ENCODE data around the gene TGOLN2. TPM values are rescaled to one million over a fixed set of nuclear protein-coding genes. Genes with fewer than 3 reads are reported as not detected.

The TGOLN2 gene
- total RNA-seq, 1 donor from 2014 or later = 30.6 TPM

- DNase-seq (ENCODE audit: low spot score in 2 of 2) = no peak
- no peak for FAIRE-seq
These were observed 15.4 kb downstream of the TGOLN2 start for GRCh38 chr2:85312404-85312803.

DNA sequence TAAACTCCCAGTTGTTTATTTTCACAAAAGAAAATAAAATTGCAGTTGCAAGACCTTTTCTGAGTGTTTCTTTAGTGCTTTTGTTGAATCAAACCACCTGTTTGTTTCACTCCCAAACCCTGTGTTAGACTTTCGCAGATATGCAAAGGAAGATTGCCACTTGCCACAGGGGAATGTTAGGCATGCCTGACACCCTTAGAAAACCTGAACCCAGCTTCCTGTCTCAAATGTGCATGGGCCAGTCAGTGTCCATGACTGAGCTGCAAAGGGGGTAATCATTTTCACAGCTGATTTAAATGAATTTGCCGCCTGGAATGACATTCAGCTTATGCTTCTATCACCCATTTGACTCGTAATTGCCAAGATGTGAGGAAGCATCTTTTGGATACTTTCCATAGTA, 17.5 kb downstream of the TGOLN2 start:
- FAIRE-seq = no peak
- no peak for DNase-seq (ENCODE audit: low spot score in 2 of 2)

DNA sequence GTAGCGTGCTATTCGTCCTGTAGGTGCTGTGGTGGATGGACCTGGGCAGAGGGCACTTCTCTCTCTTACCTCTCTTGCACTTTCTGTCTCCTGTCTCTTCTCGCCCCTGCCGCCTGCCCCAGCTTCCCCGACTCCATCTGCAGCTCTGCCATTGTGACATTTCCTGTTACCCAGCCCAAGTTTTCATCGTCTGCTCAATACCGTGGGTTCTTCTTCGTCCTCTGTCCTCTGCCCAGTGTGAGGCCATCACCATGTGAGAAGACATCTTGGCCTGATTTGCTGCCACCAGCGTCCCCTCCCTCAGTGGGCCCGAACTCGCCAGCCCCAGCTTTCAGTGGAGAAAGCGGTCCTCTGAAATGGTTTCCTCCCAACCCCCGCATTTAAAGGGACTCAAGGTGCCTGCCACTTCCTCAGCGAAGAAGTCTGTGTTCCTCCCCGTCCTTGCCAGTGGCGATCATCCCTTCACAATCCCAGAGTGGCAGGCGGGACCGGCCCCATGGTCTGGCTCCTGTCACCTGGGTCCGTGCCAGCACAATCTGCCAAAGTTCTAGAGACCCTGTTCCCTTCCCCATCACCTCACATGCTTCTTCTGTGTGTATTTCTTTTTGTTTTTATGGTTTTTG, 18.0 kb downstream of the TGOLN2 start:
- no peak for DNase-seq (ENCODE audit: low spot score in 2 of 2)

GRCh38 chr2:85308896-85309555, 18.8 kb downstream of the TGOLN2 start:
- no peak for DNase-seq (ENCODE audit: low spot score in 2 of 2)
- no peak for FAIRE-seq

More for the DNA sequence above, 18.0 kb downstream of the TGOLN2 start:
- FAIRE-seq = no peak

GRCh38 chr2:85308201-85308600, 19.6 kb downstream of the TGOLN2 start:
- DNase-seq (ENCODE audit: low spot score in 2 of 2) (no peak), FAIRE-seq (no peak)

GRCh38 chr2:85307527-85307897, 20.3 kb downstream of the TGOLN2 start:
- FAIRE-seq (no peak), DNase-seq (ENCODE audit: low spot score in 2 of 2) (no peak)

- FAIRE-seq (no peak), DNase-seq (ENCODE audit: low spot score in 2 of 2) (no peak)
These were observed 23.8 kb downstream of the TGOLN2 start for GRCh38 chr2:85303780-85304531.

- no peak for FAIRE-seq
- peak in 1 of 2 donors; percentile 39 for DNase-seq (ENCODE audit: low spot score in 2 of 2)
These were observed 25.7 kb downstream of the TGOLN2 start for GRCh38 chr2:85302121-85302520.

DNA sequence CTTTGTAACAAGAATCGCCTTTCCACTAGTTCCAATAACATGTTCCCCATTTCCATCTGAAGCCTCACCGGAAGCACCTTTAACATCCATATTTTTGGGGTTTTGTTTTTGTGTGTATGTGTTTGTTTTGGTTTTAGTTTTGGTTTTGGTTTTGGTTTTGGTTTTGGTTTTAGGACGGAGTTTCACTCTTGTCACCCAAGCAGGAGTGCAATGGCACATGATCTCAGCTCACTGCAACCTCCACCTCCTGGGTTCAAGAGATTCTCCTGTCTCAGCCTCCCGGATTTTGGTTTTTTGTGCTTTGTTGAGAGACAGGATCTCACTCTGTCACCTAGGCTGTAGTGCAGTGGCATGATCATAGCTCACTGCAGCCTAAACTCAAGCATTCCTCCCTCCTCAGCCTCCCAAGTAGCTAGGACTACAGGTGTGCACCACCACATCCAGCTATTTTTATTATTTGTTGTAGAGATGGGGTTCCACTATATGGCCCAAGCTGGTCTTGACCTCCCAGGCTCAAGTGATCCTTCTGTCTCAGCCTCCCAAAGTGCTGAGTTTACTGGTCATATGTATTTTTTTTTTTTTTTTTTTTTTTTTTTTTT, 36.3 kb downstream of the TGOLN2 start:
- FAIRE-seq = no peak

DNA sequence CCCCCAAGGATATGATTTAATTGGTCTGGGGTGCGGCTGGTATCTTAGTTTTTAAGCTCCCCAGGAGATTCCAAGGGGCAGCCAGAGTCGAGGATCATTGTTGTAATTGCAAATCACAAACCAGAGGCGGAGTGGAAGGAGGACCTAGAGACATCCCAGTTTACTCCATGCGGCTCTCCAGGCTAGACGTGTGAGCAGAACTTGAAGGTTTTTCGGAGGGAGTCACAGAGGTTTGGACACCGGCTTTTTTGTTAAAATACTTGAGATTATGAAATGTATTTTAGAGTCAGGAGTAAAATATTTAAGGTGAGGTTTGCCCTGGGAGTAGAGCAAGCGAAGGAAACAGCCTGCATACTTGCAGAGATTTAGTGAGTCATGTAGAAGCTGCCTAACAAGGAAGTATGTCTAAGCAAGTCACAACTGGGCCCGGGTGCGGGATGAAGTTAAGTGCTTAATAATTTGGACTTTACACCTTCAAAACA, 39.5 kb downstream of the TGOLN2 start:
- DNase-seq (ENCODE audit: low spot score in 2 of 2) = no peak
- FAIRE-seq = no peak

More for the DNA sequence above, 36.3 kb downstream of the TGOLN2 start:
- DNase-seq (ENCODE audit: low spot score in 2 of 2) = no peak

GRCh38 chr2:85287721-85288120, 40.1 kb downstream of the TGOLN2 start:
- FAIRE-seq (no peak), DNase-seq (ENCODE audit: low spot score in 2 of 2) (no peak)

- no peak for FAIRE-seq
These were observed 40.9 kb downstream of the TGOLN2 start for GRCh38 chr2:85286918-85287317.

GRCh38 chr2:85283641-85284040, 44.1 kb downstream of the TGOLN2 start:
- FAIRE-seq (no peak), DNase-seq (ENCODE audit: low spot score in 2 of 2) (no peak)

More at GRCh38 chr2:85286918-85287317, 40.9 kb downstream of the TGOLN2 start:
- no peak for DNase-seq (ENCODE audit: low spot score in 2 of 2)

DNA sequence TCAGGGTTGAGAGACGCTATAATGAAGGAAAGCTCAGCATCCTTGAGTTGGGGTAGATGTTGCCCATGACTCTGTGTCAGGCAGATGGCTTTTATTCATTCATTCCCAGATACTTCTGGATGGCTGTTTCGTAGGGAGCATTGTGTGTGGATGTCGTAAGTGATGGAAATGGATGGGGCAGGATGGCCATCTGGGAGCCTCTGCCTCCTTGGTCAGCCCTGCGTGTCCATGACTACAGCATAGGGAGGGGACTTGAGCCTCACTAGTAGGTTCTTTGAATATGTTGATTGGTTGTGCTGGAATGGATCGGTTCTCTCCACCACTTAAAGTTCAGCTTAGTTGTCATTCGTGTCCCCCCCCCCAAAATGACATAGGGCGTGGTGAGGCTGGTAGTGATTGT, 44.9 kb downstream of the TGOLN2 start:
- FAIRE-seq (no peak), DNase-seq (ENCODE audit: low spot score in 2 of 2) (no peak)

DNA sequence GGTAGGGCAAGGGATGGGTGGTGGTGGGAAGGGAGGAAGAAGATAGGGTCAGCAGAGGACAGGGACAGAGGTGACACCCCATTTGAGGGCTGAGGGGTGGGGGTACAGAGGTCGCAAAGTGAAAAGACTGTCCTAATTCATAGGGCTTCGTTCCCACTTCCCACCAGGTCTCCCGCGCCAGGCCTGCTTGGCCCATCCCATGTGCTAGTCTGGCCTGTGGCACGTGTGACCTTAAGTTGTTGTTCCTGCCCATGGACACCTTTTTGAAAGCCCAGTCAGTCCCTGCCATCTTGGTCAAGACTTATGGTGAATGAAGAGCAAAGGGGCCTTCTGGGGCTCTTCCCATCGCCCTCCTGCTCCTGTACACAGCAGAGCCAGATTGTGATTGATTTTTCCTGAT, 46.2 kb downstream of the TGOLN2 start:
- FAIRE-seq = no peak

GRCh38 chr2:85278361-85278760, 49.4 kb downstream of the TGOLN2 start:
- no peak for FAIRE-seq
- DNase-seq (ENCODE audit: low spot score in 2 of 2) = no peak

More for the DNA sequence above, 46.2 kb downstream of the TGOLN2 start:
- no peak for DNase-seq (ENCODE audit: low spot score in 2 of 2)

GRCh38 chr2:85277416-85278158, 50.2 kb downstream of the TGOLN2 start:
- DNase-seq (ENCODE audit: low spot score in 2 of 2) (no peak), FAIRE-seq (no peak)

DNA sequence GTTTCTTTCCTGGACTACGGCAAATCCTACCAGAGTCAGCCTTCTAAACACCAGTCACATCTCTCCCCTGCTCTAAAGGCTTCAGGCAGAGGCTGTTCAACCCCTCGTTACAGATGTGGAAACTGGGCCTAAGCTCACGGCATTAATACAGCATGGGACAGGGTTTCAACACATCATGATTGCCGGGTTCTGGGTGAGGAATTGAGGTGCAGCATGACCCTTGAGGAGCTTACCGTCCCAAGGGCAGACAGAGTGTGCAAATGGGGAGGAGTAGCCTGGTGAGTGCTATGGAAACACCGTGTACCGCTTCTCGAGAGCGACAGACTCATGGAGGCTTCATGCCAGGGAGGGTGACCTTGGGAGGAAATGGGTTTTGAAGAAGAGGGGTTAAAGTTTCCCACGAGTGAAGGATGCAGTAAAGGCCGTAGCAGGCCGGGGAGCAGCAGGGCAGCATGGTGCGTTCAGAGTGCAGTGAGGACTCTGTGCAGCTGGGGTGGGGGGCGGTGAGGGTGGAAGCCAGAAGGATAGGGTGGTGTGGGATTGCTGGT, 51.1 kb downstream of the TGOLN2 start:
- no peak for DNase-seq (ENCODE audit: low spot score in 2 of 2)
- no peak for FAIRE-seq

GRCh38 chr2:85275984-85276540, 51.7 kb downstream of the TGOLN2 start:
- FAIRE-seq (no peak), DNase-seq (ENCODE audit: low spot score in 2 of 2) (no peak)

All from frontal cortex (tissue), 4 donors.